IMR-90 (cell line): Measurements from ENCODE around the gene BCS1L. TPM values are rescaled to one million over a fixed set of nuclear protein-coding genes. Genes with fewer than 3 reads are reported as not detected.
A peak's percentile ranks its signal among the peaks of the same experiment; 100 is the strongest.

Experiments
- ATAC-seq: fragments of 200-7000 bp; cut with Tn5 transposase; 2 replicates; pipeline ENCODE4 v1.9.1; 2020; ENCODE audit warnings: low read depth, mild to moderate bottlenecking, moderate library complexity
- BruUV-seq: library from RNA; stranded (reverse); fragments of 400-500 nt; replicated peaks from 2 replicates; lab custom pipeline; 2021; lab: Mats Ljungman, UMichigan
- CTCF ChIA-PET: fragments of 300-600 bp; formaldehyde crosslinking; extraction: SDS; loops from one replicate; lab custom pipeline; 2021; ENCODE audit warnings: antibody characterized with exemption; lab: Yijun Ruan, JAX
- POLR2A ChIA-PET: fragments of 300-600 bp; sonication (Branson Sonifier 250); formaldehyde crosslinking; loops from one replicate; lab custom pipeline; 2022; ENCODE audit warnings: antibody characterized with exemption; ENCODE audit not compliant: unreplicated experiment; lab: Charles Lee
- DNase-seq: peaks from one replicate; pipeline ENCODE4 v3.0.0; 2013
- H2AFZ ChIP-seq: replicated peaks from 2 replicates; pipeline ENCODE3; 2013; ENCODE audit warnings: low read length, mild to moderate bottlenecking; ENCODE audit not compliant: poor library complexity
- H2AK5ac ChIP-seq: 2 replicates; pipeline ENCODE4 v1.6.1; 2013; ENCODE audit warnings: low read depth, low read length, inconsistent platforms
- H2AK9ac ChIP-seq: replicated peaks from 2 replicates; pipeline ENCODE3; 2013; ENCODE audit warnings: mild to moderate bottlenecking, low read depth, low read length, moderate library complexity; ENCODE audit not compliant: poor library complexity
- H2BK120ac ChIP-seq: 2 replicates; pipeline ENCODE4 v1.6.1; 2013; ENCODE audit warnings: low read depth, low read length, inconsistent platforms
- H2BK15ac ChIP-seq: 3 replicates; pipeline ENCODE4 v1.6.1; 2013; ENCODE audit warnings: low read depth, low read length, inconsistent platforms
- H2BK20ac ChIP-seq: 2 replicates; pipeline ENCODE4 v1.6.1; 2013; ENCODE audit warnings: low read depth, mild to moderate bottlenecking, inconsistent platforms, low read length, moderate library complexity
- H2BK5ac ChIP-seq: 2 replicates; pipeline ENCODE4 v1.6.1; 2013; ENCODE audit warnings: mild to moderate bottlenecking, low read depth, low read length, inconsistent platforms; ENCODE audit not compliant: poor library complexity, severe bottlenecking
- H3K14ac ChIP-seq: replicated peaks from 2 replicates; pipeline ENCODE4 v1.6.1; 2013; ENCODE audit warnings: low read depth, low read length, inconsistent platforms
- H3K18ac ChIP-seq: 2 replicates; pipeline ENCODE4 v1.6.1; 2013; ENCODE audit warnings: low read depth, low read length, control low read depth
- H3K23ac ChIP-seq: 2 replicates; pipeline ENCODE4 v1.6.1; 2013; ENCODE audit warnings: low read depth, low read length, inconsistent platforms
- H3K27ac ChIP-seq: 2 replicates; pipeline ENCODE4 v1.5.1; 2013; ENCODE audit warnings: mild to moderate bottlenecking, control low read depth, low read length; ENCODE audit not compliant: insufficient read depth
- H3K27me3 ChIP-seq: 2 replicates; pipeline ENCODE4 v1.6.1; 2013; ENCODE audit warnings: low read length; ENCODE audit not compliant: control insufficient read depth, insufficient read depth
- H3K36me3 ChIP-seq: 2 replicates; pipeline ENCODE4 v1.6.1; 2013; ENCODE audit warnings: low read length, mixed read lengths; ENCODE audit not compliant: control insufficient read depth, insufficient read depth
- H3K4ac ChIP-seq: 2 replicates; pipeline ENCODE4 v1.6.1; 2013; ENCODE audit warnings: low read depth, low read length, inconsistent platforms
- H3K4me1 ChIP-seq: 2 replicates; pipeline ENCODE4 v1.6.1; 2013; ENCODE audit warnings: low read length, mixed read lengths; ENCODE audit not compliant: control insufficient read depth, insufficient read depth
- H3K4me2 ChIP-seq: 2 replicates; pipeline ENCODE4 v1.6.1; 2013; ENCODE audit warnings: low read depth, mild to moderate bottlenecking, control low read depth, low read length, moderate library complexity
- H3K4me3 ChIP-seq: 2 replicates; pipeline ENCODE4 v1.5.1; 2013; ENCODE audit warnings: low read depth, mild to moderate bottlenecking, control low read depth, low read length, moderate library complexity; ENCODE audit not compliant: insufficient read depth
- H3K56ac ChIP-seq: 2 replicates; pipeline ENCODE4 v1.6.1; 2013; ENCODE audit warnings: low read length, inconsistent platforms; ENCODE audit not compliant: insufficient read depth; ENCODE audit errors: extremely low read depth
- H3K79me1 ChIP-seq, 2 experiments: 2 replicates each; pipeline ENCODE4 v1.6.1; 2013; ENCODE audit warnings: low read length in 2 of 2, inconsistent platforms in 1 of 2, low read depth in 1 of 2
- H3K9ac ChIP-seq: 2 replicates; pipeline ENCODE4 v1.6.1; 2013; ENCODE audit warnings: low read depth, low read length, control low read depth
- H3K9me1 ChIP-seq: 2 replicates; pipeline ENCODE4 v1.6.1; 2013; ENCODE audit warnings: low read length, inconsistent platforms; ENCODE audit not compliant: insufficient read depth
- H3K9me3 ChIP-seq: 2 replicates; pipeline ENCODE4 v1.6.1; 2013; ENCODE audit warnings: low read length; ENCODE audit not compliant: control insufficient read depth, insufficient read depth
- H4K20me1 ChIP-seq: 2 replicates; pipeline ENCODE4 v1.6.1; 2013; ENCODE audit warnings: low read length, inconsistent platforms; ENCODE audit not compliant: insufficient read depth
- H4K5ac ChIP-seq: 2 replicates; pipeline ENCODE4 v1.6.1; 2013; ENCODE audit warnings: mild to moderate bottlenecking, low read depth, low read length, control low read depth
- H4K8ac ChIP-seq, 2 experiments: 2 replicates each; pipeline ENCODE4 v1.6.1; 2013; ENCODE audit warnings: low read depth in 2 of 2, low read length in 2 of 2, control low read depth in 1 of 2, inconsistent platforms in 1 of 2
- H4K91ac ChIP-seq: 2 replicates; pipeline ENCODE4 v1.6.1; 2013; ENCODE audit warnings: low read depth, low read length, inconsistent platforms; ENCODE audit not compliant: insufficient read depth
- BHLHE40 ChIP-seq: fragments of 150-350 bp; IDR thresholded peaks from 2 replicates; pipeline ENCODE4 v1.6.1; 2016; ENCODE audit warnings: mild to moderate bottlenecking, low read depth, low read length
- CEBPB ChIP-seq: IDR thresholded peaks from 2 replicates; pipeline ENCODE4 v1.6.1; 2012; ENCODE audit warnings: low read depth, low read length, improper control_type of control experiment
- CHD1 ChIP-seq: IDR thresholded peaks from 2 replicates; pipeline ENCODE4 v1.6.1; 2012; ENCODE audit warnings: low read depth, low read length, improper control_type of control experiment
- ELK1 ChIP-seq: fragments of 150-350 bp; IDR thresholded peaks from 2 replicates; pipeline ENCODE4 v1.6.1; 2016; ENCODE audit warnings: low read depth, mild to moderate bottlenecking, low read length, moderate library complexity, borderline replicate concordance
- FOS ChIP-seq: fragments of 150-350 bp; IDR thresholded peaks from 2 replicates; pipeline ENCODE4 v1.6.1; 2016; ENCODE audit warnings: low read depth, low read length
- MAFK ChIP-seq: IDR thresholded peaks from 2 replicates; pipeline ENCODE4 v1.6.1; 2012; ENCODE audit warnings: low read depth, low read length, improper control_type of control experiment
- MXI1 ChIP-seq: IDR thresholded peaks from 2 replicates; pipeline ENCODE4 v1.6.1; 2012; ENCODE audit warnings: low read depth, mild to moderate bottlenecking, low read length, moderate library complexity, borderline replicate concordance
- NFE2L2 ChIP-seq: fragments of 150-350 bp; IDR thresholded peaks from 2 replicates; pipeline ENCODE4 v1.6.1; 2016; ENCODE audit warnings: low read depth, mild to moderate bottlenecking, low read length
- POLR2A ChIP-seq: IDR thresholded peaks from 2 replicates; pipeline ENCODE4 v1.6.1; 2012; ENCODE audit warnings: mild to moderate bottlenecking, low read depth, low read length
- RAD21 ChIP-seq: IDR thresholded peaks from 2 replicates; pipeline ENCODE4 v1.6.1; 2012; ENCODE audit warnings: low read length, improper control_type of control experiment
- RCOR1 ChIP-seq: IDR thresholded peaks from 2 replicates; pipeline ENCODE4 v1.6.1; 2012; ENCODE audit warnings: mild to moderate bottlenecking, low read length, improper control_type of control experiment; ENCODE audit not compliant: insufficient replicate concordance
- RFX5 ChIP-seq: IDR thresholded peaks from 2 replicates; pipeline ENCODE4 v1.8.0; 2012; ENCODE audit warnings: low read depth, mild to moderate bottlenecking, low read length, moderate library complexity
- SMC3 ChIP-seq: fragments of 150-350 bp; IDR thresholded peaks from 2 replicates; pipeline ENCODE4 v1.6.1; 2016; ENCODE audit warnings: low read depth, mild to moderate bottlenecking, antibody characterized with exemption, low read length, moderate library complexity
- WGBS, 2 experiments: methylation state at CpG; one replicate each; pipeline versions ENCODE4 v1.1.5 to v1.1.7; 2013; ENCODE audit warnings: missing lambda C conversion rate in 2 of 2; ENCODE audit not compliant: insufficient read length in 1 of 2; ENCODE audit errors: extremely low coverage in 2 of 2; 5-methylcytosine and 5-hydroxymethylcytosine counted together
- dilution Hi-C: fragments of 300-500 bp; cut with HindIII; formaldehyde crosslinking; loops from one replicate; pipeline ENCODE4 v1.14.3; 2018; ENCODE audit warnings: low sequenced_read_pairs; ENCODE audit not compliant: unreplicated experiment
- in situ Hi-C: fragments of 300-500 bp; cut with MboI; formaldehyde crosslinking; loops from 3 replicates; pipeline ENCODE4 v1.14.3; 2019; ENCODE audit warnings: low sequenced_read_pairs, inconsistent platforms, mixed read lengths
- intact Hi-C: fragments of 100-400 bp; cut with micrococcal nuclease; formaldehyde crosslinking; loops from 2 replicates; pipeline ENCODE4 v1.10.0; 2022
- polyA plus RNA-seq, 3 experiments: library from polyadenylated mRNA; depleted of rRNA; stranded (reverse); fragments of >200 nt; gene quantifications; 2 replicates each; pipeline ENCODE4 v1.2.3, GENCODE V29; 2012; ENCODE audit warnings: low replicate concordance in 1 of 3
- total RNA-seq: library from RNA; depleted of rRNA; stranded (reverse); fragments of >200 nt; gene quantifications from 2 replicates; pipeline ENCODE4 v1.2.3, GENCODE V29; 2012
- TF ChIP-seq, protein P1 (sequence below): conservative IDR thresholded peaks from 2 replicates; pipeline ENCODE4 v1.5.1; 2012; ENCODE audit warnings: mild to moderate bottlenecking, low read depth, low read length, improper control_type of control experiment
- TF ChIP-seq, protein P2 (sequence below): fragments of 150-350 bp; IDR thresholded peaks from 2 replicates; pipeline ENCODE4 v1.6.1; 2017; ENCODE audit warnings: mild to moderate bottlenecking, antibody characterized with exemption, low read length, low read depth

The BCS1L gene
- total and polyA plus RNA-seq, 2 of the 4 experiments (the other 2 are of a cell fraction) = 39.1 to 56.7 TPM

DNA sequence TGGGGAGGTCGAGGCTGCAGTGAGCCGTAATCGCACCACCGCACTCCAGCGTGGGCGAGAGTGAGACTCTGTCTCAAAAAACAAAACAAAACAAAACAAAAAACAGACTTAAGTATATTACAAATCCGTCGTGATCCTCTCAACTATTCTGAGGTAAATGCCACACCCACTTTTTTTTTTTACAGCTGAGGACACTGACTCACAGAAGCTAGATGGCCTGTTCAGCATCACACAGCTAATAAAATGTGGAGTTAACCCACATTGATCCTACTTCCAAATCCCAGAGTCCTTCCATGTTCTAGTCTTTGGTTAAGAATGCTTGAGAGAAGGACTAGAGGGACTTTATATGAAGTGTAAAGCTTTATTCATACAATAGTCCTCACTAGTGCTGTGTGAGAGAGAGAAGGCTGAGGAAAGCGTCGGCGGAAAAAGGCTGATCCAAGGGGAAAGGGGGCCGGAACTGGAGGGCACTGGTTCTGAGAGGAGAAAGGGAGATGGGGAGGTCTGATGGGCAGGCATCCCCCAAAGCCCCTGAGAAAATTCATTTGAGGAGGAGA, 11.7 kb downstream of the BCS1L start:
- Histone ChIP-seq H3K9me3 (no peaks in the 10 kb centered on the region), H3K27me3 (no peaks in the 10 kb centered on the region), H4K5ac (peak overlapping the region; percentile 72), H3K4me3 (peak overlapping the region; percentile 75), H3K4me2 (peak overlapping the region; percentile 76), H2BK15ac (no peak overlapping the region), H3K56ac (no peak overlapping the region), H4K91ac (peak overlapping the region; percentile 19; the same call in 1 of the 2 replicates), H3K23ac (0 out of 2 replicates have a peak overlapping the region, but pooled peaks have one; percentile 18), H3K18ac (no peak overlapping the region), H3K9ac (peak overlapping the region; percentile 87), H3K27ac (peak overlapping the region; percentile 81), H4K8ac (peak overlapping the region; percentile 70 to 95), H2AK5ac (peak overlapping the region; percentile 62), H3K36me3 (peaks cover 18% of the 10 kb centered on the region), H3K79me1 (peaks cover 39% of the 10 kb centered on the region in 2 experiments), H3K9me1 (no peaks in the 10 kb centered on the region), H3K14ac (peak overlapping the region; percentile 85; the same call in 1 of the 2 replicates), H3K4ac (peak overlapping the region; percentile 76), H4K20me1 (peaks cover 13% of the 10 kb centered on the region; the same call in 1 of the 2 replicates), H2BK20ac (no peak overlapping the region), H2AK9ac (peak overlapping the region; percentile 74), H2BK120ac (no peak overlapping the region), H2AFZ (peak overlapping the region; percentile 96), H3K4me1 (peaks cover 2% of the 10 kb centered on the region; the same call in 1 of the 2 replicates), H2BK5ac (peak overlapping the region; percentile 56)
- ATAC-seq = no peak; the same call in 1 of the 2 replicates
- peak; percentile 20 for DNase-seq
- WGBS, 2 experiments = 81% methylated on average over 5 of the region's 12 CpGs; no CpG with 5 or more reads in 1 of the 2 experiments
- in situ Hi-C loops = no loop called here
- TSS peak; percentile 57 for BruUV-seq
- dilution Hi-C loops = no loop called here
- CTCF ChIA-PET = interaction anchor here (2.8 kb wide), 1 partner anchor 16 kb away, joined by 7 read pairs; no protein-coding TSS in a partner anchor
- intact Hi-C loops = no loop called here
- POLR2A ChIA-PET = no interaction called here
- TF ChIP-seq MAFK (no peak), RCOR1 (no peak), SMC3 (no peak), CEBPB (no peak), MXI1 (no peak), POLR2A (no peak), RAD21 (no peak), ELK1 (no peak), CHD1 (no peak), NFE2L2 (no peak), FOS (no peak), RFX5 (no peak), BHLHE40 (no peak)
- TF ChIP-seq, protein P1, sequence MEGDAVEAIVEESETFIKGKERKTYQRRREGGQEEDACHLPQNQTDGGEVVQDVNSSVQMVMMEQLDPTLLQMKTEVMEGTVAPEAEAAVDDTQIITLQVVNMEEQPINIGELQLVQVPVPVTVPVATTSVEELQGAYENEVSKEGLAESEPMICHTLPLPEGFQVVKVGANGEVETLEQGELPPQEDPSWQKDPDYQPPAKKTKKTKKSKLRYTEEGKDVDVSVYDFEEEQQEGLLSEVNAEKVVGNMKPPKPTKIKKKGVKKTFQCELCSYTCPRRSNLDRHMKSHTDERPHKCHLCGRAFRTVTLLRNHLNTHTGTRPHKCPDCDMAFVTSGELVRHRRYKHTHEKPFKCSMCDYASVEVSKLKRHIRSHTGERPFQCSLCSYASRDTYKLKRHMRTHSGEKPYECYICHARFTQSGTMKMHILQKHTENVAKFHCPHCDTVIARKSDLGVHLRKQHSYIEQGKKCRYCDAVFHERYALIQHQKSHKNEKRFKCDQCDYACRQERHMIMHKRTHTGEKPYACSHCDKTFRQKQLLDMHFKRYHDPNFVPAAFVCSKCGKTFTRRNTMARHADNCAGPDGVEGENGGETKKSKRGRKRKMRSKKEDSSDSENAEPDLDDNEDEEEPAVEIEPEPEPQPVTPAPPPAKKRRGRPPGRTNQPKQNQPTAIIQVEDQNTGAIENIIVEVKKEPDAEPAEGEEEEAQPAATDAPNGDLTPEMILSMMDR = no peak
- TF ChIP-seq, protein P2, sequence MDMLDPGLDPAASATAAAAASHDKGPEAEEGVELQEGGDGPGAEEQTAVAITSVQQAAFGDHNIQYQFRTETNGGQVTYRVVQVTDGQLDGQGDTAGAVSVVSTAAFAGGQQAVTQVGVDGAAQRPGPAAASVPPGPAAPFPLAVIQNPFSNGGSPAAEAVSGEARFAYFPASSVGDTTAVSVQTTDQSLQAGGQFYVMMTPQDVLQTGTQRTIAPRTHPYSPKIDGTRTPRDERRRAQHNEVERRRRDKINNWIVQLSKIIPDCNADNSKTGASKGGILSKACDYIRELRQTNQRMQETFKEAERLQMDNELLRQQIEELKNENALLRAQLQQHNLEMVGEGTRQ = no peak
